Mesothelial cell of epicardium (in vitro differentiated cells): ENCODE measurements around the gene STIM1. TPM values are rescaled to one million over a fixed set of nuclear protein-coding genes. Genes with fewer than 3 reads are reported as not detected.

Experiments used
- DNase-seq, 2 experiments: peaks; one replicate each; pipeline ENCODE4 v3.0.0; 2021; ENCODE audit warnings: low spot score in 2 of 2; ENCODE audit not compliant: unreplicated experiment in 2 of 2
- H3K27ac Mint-ChIP-seq: 2 replicates; pipeline ENCODE4 v1.8.0; 2021; ENCODE audit warnings: mixed read lengths
- H3K27me3 Mint-ChIP-seq: 2 replicates; pipeline ENCODE4 v1.8.0; 2021; ENCODE audit warnings: low read depth, mixed read lengths
- H3K36me3 Mint-ChIP-seq: 2 replicates; pipeline ENCODE4 v1.8.0; 2021; ENCODE audit warnings: mixed read lengths
- H3K4me1 Mint-ChIP-seq: 2 replicates; pipeline ENCODE4 v1.8.0; 2021; ENCODE audit warnings: mixed read lengths
- H3K4me3 Mint-ChIP-seq: 2 replicates; pipeline ENCODE4 v1.8.0; 2021; ENCODE audit warnings: mild to moderate bottlenecking, moderate library complexity, mixed read lengths
- H3K9me3 Mint-ChIP-seq: 2 replicates; pipeline ENCODE4 v1.8.0; 2021; ENCODE audit warnings: mixed read lengths
- total RNA-seq: library from RNA; stranded (reverse); gene quantifications from 3 replicates; pipeline ENCODE4 v1.2.1, GENCODE V29; 2021
- TF ChIP-seq, protein P1 (sequence below): fragments of 200-600 bp; sonication (generic); IDR thresholded peaks from one replicate; pipeline ENCODE4 v1.5.0; 2021; ENCODE audit warnings: antibody characterized with exemption; ENCODE audit not compliant: unreplicated experiment

The STIM1 gene
- total RNA-seq, 1 donor from 2014 or later, result 43.7 TPM

DNA sequence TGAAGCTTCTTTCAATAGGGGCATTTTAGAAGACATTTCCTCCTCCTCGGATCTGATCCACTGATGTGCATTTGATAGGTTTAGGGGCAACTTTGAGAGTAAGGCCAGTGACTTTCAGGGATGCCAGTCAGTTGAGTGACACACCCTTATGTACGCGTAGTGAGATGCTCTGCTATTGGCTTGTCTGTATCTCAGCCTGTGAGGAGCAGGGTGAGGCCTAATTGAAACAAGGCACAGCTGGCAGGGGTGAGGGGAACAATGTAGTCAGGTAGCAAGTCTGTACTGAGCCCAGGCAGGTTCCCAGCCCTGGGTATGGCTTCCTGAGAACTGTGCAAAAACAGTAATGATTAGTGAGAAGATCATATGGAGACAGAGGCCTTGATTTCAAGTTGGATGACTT, 61.5 kb downstream of the STIM1 start:
- Mint-ChIP-seq H3K9me3 (peaks cover 5% of the 10 kb centered on the region), H3K27me3 (no peaks in the 10 kb centered on the region), H3K4me3 (no peak overlapping the region), H3K4me1 (no peaks in the 10 kb centered on the region), H3K36me3 (no peaks in the 10 kb centered on the region), H3K27ac (no peak overlapping the region)
- TF ChIP-seq, protein P1, sequence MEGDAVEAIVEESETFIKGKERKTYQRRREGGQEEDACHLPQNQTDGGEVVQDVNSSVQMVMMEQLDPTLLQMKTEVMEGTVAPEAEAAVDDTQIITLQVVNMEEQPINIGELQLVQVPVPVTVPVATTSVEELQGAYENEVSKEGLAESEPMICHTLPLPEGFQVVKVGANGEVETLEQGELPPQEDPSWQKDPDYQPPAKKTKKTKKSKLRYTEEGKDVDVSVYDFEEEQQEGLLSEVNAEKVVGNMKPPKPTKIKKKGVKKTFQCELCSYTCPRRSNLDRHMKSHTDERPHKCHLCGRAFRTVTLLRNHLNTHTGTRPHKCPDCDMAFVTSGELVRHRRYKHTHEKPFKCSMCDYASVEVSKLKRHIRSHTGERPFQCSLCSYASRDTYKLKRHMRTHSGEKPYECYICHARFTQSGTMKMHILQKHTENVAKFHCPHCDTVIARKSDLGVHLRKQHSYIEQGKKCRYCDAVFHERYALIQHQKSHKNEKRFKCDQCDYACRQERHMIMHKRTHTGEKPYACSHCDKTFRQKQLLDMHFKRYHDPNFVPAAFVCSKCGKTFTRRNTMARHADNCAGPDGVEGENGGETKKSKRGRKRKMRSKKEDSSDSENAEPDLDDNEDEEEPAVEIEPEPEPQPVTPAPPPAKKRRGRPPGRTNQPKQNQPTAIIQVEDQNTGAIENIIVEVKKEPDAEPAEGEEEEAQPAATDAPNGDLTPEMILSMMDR, result no peak
- no peak for DNase-seq

DNA sequence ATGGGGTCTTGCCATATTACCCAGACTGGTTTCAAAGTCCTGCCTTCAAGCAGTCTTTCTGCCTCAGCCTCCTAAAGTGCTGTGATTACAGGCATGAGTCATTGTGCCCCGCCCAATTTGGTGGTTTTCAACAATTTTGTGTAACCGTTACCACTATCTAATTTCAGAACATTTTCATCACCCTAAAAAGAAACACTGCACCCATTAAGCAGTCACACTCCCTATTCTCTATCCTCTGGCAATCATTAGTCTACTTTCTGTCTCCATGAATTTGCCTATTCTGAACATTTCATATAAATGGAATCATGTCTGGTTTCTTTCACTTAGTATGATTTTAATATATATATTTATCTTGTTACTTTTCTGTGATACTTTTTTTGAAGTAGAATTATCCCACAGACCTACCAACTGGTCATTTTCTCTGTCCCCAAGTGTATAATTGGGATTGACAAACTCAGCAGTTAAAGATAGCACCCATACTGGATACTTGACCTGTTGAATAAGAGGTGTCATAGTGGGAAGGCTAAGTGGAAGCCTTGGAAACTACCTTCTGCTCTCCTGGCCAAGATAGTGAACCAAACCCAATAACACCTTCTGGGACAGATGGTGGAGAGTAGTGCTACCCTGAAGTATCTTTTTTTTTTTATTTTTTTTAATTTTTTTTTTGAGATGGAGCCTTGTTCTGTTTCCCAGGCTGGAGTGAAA, 64.8 kb downstream of the STIM1 start:
- H3K9me3 Mint-ChIP-seq, result peaks cover 11% of the 10 kb centered on the region
- H3K4me1 Mint-ChIP-seq, result no peaks in the 10 kb centered on the region
- no peak for DNase-seq
- H3K27ac Mint-ChIP-seq, result no peak overlapping the region
- peaks cover 4% of the 10 kb centered on the region for H3K36me3 Mint-ChIP-seq
- H3K27me3 Mint-ChIP-seq, result no peaks in the 10 kb centered on the region
- TF ChIP-seq, protein P1, result no peak
- H3K4me3 Mint-ChIP-seq, result no peak overlapping the region

DNA sequence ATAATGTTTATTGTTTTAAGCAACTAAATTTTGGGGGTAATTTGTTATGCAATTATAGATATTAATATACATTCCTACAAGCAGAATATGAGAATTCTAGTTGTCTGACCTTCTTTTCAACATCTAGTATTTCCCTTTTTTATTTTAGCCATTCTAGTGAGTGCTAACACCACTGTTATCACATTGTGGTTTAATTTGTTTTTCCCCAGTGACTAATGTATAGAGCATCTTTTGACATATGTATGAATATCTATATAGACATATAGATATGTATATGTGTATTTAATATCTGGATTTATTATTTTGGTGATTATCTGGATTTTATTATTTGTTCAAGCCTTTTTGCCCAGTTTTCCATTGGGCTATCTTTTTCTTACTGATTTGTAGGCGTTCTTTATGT, 66.6 kb downstream of the STIM1 start:
- no peak overlapping the region for H3K27ac Mint-ChIP-seq
- no peak overlapping the region for H3K4me3 Mint-ChIP-seq

DNA sequence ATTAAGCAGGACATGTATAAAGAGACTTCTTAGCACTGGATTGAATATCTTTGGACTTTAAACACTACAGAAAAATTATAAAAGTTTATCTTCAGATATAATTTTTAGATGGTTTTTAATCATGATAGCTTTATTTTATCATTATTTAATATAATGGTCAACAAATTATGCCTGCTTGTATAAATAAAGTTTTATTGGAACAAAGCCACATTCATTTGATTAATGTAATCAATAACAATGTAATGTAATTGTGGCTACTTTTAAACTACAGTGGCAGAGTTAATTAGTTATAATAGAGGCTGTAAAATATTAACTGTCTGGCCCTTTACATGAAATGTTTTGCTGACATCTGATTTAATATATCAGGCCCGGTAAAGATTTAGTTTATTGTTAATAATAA, 70.0 kb downstream of the STIM1 start:
- Mint-ChIP-seq H3K27me3 (no peaks in the 10 kb centered on the region), H3K27ac (no peak overlapping the region), H3K36me3 (peaks cover 4% of the 10 kb centered on the region), H3K4me1 (peaks cover 15% of the 10 kb centered on the region), H3K4me3 (no peak overlapping the region), H3K9me3 (peaks cover 11% of the 10 kb centered on the region)
- DNase-seq, result no peak
- TF ChIP-seq, protein P1, result no peak

More for the DNA sequence above, 66.6 kb downstream of the STIM1 start:
- H3K4me1 Mint-ChIP-seq, result peaks cover 4% of the 10 kb centered on the region
- DNase-seq, result no peak
- H3K36me3 Mint-ChIP-seq, result peaks cover 4% of the 10 kb centered on the region
- TF ChIP-seq, protein P1, result no peak
- peaks cover 11% of the 10 kb centered on the region for H3K9me3 Mint-ChIP-seq
- no peaks in the 10 kb centered on the region for H3K27me3 Mint-ChIP-seq

DNA sequence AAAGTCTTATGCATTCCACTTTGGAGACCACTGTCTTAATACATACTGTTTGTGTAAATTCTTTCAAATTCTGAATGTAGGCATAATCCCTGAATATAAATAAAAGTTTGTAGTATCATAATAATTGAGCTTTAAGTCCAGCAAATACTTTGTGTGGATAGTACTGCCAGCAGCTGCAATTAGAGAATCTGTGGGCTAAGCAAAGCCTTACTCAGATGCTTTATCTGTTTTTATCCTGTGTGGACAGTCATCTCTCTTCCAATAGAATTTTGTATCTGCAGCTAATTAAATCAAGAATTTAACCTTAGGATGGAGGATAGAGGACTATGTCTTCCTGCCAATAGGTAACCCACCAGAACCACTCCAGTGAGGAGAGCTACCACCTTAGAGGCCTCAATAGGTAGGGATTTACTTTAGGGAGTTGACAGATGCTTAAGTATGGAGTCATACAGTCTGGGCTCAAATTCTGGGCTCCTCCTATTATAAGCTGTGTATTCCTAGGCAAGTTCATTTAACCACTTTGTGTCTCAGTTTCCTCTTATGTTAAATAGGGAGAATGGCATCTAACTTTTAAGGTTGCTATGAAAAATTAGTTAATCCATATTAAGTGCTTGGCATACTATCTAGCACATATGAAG, 71.1 kb downstream of the STIM1 start:
- Mint-ChIP-seq H3K4me3 (no peak overlapping the region), H3K36me3 (peaks cover 4% of the 10 kb centered on the region), H3K27me3 (no peaks in the 10 kb centered on the region), H3K9me3 (peaks cover 7% of the 10 kb centered on the region), H3K27ac (peak overlapping the region; percentile 21), H3K4me1 (peaks cover 15% of the 10 kb centered on the region)
- TF ChIP-seq, protein P1, result no peak
- DNase-seq, result no peak
